DMS79 treated with DMSO at 0.1 percent for 48 hours (cell line): ENCODE data around the gene NEDD1.
A peak's percentile ranks its signal among the peaks of the same experiment; 100 is the strongest.

Source experiments
- DNase-seq: peaks from one replicate; lab custom pipeline; 2025; lab: John Stamatoyannopoulos, UW

Gene NEDD1, protein sequence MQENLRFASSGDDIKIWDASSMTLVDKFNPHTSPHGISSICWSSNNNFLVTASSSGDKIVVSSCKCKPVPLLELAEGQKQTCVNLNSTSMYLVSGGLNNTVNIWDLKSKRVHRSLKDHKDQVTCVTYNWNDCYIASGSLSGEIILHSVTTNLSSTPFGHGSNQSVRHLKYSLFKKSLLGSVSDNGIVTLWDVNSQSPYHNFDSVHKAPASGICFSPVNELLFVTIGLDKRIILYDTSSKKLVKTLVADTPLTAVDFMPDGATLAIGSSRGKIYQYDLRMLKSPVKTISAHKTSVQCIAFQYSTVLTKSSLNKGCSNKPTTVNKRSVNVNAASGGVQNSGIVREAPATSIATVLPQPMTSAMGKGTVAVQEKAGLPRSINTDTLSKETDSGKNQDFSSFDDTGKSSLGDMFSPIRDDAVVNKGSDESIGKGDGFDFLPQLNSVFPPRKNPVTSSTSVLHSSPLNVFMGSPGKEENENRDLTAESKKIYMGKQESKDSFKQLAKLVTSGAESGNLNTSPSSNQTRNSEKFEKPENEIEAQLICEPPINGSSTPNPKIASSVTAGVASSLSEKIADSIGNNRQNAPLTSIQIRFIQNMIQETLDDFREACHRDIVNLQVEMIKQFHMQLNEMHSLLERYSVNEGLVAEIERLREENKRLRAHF

DNA sequence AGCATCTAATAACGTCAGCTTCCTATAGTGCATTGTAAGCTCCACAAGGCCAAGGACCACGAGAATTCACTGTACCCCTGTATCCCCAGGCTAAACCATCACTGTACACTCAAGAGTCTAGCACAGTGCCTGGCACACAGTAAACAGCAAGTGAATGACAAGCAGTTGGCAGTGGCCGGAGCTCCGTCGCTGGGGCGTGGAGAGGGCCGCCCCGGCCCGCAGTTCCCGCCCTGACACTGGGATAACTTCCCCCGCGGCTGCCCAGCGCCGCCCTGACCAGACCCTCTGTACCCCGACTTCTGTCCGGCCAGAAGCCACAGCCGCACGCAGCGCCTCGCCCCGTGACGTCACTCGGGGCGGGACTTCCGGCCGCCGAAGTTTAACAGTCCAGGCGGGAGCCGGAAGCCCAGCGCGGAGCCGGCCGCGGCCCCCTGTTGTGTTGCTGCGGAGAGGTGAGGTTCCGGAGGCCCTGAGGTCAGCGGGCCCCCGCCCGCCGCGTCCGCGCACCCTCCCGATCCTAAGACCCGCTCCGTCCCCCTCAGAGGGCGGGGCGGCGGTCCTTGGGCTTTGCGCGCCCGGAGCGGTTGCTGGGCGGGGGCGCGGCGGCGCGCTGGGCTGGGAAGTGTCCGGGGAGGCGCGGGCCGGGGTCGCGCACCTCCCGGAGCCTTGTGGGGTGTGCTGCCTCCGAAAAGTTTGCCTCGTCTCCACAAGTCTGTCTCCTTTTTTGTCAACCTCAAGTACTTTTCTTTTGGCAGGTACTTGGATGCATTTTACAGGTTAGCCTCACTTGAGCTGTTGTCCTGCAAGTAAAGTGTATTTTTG, at the start of gene NEDD1:
NEDD1 (plus strand) TSS at position 409 of the 822 bp plus-strand sequence. CDS start 2,503 bp downstream, outside the sequence.
- peak; percentile 74 for DNase-seq

DNA sequence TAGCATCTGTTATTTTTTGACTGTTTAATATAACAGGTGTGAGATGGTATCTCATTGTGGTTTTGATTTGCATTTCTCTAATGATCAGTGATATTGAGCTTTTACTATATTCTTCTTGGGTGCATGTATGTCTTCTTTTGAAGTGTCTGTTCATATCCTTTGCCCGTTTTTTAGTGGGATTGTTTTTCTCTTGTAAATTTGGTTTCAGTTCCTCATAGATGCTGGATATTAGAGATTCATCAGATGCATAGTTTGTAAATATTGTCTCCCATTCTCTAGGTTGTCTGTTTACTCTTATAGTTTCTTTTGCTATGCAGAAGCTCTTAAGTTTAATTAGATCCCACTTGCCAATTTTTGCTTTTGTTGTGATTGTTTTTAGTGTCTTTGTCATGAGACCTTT, 48.9 kb upstream of the NEDD1 start:
- no peak for DNase-seq

DNA sequence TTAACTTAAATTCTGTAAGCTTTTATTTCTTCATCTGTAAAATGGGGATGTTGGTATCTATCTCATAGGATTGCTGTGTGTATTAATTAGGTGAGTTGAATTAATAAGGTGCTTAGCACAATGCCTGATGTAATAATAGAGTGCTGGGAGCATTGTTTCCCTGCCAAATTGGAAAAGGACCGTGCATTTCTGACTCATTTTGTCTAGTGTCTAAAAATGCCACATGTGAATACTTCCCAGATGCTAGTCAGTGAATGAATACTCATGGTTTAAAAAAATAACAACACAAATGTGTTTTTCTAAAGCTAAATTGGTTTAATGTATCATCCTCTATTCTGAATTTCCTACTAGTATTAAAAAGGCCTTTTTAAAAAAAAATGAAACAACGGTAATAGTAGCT, 45.4 kb upstream of the NEDD1 start:
- DNase-seq: no peak

DNA sequence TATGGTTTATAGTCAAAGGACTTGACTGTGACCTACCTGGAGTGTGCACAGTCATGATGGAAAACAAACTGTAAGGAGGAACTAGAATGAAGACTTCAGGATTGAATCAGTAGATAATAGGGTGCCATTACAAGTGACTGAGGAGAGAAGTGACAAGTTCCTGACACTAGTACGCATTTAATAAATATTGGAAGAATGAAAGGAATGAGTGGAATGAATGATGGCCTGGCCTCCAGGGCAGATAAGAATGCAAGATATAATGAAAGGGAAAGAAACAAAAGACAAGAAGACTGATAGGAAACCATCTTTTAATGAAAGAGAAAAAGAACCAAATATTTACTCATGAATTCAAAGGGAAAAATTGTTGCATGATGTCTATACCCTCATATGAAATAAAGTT, 44.7 kb upstream of the NEDD1 start:
- DNase-seq: no peak

DNA sequence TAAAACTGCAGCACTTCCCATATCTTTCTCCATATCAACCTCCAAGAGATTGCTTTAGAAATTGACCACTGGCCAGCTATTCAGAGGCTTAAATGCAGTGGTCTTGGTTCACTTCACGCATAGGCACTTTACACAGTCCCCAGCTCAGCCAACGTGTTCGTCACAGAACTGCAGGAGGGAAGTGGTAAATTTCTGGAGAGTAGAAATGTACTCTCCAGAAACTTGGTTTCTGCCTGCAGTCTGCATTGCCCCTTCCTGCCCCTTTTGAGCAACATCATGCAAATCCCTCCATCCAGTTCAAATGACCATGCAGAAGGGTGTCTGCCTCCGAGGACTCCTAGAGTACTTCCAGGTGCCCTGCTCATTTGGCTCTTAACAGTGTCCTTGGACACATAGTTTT, 42.7 kb upstream of the NEDD1 start:
- peak; percentile 6 for DNase-seq

DNA sequence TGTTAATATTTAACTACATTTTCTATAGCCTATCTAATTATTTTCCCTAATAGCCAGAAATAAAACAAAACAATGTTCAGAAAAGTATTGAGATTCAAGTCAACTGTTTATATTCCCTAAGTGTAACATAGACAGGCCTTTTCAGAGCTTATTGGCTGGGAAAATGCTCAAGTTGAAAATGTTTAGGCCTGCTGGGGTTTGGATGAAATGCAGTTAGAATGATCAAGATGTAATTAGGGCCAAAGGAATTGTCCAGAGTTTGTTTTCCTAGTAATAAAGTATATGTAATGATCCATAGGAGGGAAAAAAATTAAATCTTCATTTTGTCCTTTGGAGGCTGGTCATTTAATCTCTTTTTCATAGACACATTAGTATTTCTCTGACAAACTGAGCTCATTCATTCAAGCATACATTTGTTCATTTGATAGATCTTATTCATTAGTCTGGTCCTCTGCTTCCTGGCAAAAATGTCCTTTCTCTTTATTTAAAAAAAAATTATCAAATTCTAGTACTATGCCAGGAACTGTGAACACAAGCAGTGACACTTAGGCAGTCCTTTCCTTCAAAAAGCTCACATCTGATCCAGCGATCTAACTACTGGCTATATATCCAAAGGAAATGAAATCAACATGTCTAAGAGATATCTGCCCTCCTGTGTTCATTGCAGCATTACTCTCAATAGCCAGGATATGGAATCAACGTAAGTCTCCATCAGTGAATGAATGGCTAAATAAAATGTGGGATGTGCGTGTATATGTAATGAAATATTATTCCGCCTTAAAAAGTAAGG, 40.1 kb upstream of the NEDD1 start:
- DNase-seq: no peak

DNA sequence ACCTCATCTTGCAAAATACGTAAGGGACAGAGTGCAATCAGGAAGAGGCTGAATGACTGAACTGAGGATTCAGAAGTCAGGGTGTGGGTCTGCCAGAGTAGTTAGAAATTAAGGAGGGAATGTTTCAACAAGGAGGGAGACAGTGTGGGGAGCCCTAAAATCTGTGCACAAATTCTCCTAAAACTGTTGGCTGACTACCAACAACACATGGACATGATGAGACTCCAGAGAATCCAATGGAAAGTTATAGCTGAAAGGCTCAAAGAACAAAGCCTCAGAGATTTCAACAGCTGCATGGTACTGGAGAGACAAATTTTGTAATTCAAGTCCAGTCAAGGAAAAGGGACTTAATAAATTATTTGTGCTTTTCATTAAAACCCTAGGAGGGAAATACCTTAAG, 36.1 kb upstream of the NEDD1 start:
- no peak for DNase-seq

DNA sequence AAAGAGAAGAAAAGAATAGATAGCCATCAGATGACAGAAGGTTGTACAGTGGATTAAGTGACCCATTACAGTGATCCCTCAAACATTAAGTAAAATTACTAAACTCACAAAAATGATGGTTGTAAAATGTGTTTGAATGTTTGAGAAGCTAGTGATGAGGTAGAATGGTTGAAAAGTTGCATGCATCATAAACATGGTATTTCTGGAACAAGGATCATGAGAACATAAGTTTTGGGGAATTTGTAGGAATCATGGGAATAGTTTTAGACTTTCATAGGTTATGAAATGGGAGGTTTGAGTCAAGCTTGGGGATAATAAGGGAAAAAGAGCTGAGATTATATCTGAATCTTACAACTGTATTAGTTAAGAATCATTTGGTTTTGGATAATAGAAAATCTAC, 34.1 kb upstream of the NEDD1 start:
- no peak for DNase-seq

DNA sequence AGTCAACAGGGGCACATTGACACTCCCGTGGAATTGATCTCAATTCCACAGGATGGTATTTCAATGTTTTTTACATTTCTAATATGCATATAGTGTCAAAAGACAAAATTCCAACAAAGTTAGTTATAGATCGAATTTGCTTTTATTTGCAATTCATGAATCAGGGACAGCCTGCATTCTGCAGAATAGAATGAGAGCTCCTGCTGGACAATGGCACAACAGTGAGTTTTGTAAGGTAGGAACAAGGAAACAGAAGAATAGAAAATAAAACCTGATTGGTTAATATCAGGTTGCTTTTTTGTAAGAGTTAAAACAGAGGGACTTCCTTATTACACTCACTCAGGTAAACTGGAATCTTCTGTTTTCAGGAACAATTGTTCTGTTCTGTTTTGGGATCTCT, 32.8 kb upstream of the NEDD1 start:
- no peak for DNase-seq

DNA sequence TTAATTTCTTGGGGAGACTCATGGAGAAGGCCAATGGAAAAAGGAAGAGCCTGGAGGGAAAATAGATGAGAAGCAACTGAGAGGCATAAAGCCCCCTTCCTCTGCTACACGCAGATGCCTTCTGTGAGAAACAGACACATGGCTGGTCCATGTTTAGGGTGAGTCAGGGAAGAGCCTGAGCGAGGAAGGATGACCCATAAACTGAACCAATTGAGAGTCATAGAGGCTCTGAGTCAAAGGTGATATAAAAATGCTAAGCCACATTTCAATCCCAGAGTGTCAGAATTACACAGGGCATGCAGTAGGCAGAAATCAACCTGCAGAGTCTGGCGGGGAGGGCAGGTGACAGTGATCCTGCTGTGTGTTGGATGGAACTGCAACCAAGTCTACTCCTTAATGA, 30.1 kb upstream of the NEDD1 start:
- no peak for DNase-seq

DNA sequence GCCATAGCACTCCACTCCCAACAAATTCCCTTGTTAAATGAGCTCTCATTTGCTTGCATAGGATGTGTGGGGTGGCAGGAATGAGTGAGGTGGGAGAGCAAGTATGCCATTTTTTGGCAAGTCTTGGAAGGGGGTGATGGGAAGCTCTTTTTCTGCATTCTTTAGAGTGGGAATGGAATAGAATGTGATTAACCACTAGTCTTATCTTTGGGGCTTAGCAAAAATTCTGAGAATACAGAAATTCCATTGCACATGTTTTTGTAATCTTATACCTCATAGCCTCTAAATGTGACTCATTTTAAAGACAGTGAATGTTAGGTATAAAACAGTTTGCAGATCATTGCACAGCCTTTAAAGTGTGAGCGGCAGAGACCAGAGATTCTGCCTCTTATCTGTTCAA, 28.4 kb upstream of the NEDD1 start:
- DNase-seq: no peak

DNA sequence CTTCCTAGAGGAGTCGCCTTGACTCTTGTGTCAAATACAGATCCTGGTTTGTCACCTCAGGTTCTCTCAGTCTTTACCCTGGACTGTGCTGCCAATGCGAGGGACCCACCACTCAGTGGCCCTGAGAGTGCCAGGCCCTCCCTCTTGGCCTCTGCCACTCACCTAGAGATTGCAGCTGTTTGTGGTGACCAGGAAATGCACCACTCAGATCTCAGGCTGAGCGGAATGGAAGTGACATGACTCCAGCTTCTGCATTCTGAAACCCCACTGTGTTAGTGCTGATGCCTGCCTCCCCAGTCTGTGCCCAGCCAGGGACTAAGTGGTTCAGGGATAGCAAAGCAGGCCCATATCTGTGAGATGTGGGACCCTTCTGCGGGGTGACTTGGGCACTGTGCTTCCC, 27.8 kb upstream of the NEDD1 start:
- DNase-seq: no peak

DNA sequence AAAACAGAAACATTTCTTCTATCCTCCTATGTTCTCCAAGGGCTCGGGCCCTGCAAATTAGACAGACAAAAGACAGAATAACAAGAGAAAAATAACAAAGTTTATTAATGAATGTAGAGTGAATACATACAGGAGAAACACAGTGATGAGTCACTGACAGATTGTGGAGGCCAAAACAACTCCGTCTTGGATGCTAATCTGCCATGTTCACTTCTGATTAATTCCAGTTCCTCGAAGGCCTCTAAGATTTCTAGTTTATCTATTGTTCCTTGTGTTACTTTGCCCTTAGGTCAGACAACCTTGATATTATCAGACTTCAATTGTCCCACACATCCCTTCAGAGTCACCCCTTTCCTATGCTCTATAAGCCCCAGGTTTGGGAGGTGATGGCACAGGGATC, 26.8 kb upstream of the NEDD1 start:
- DNase-seq: no peak

DNA sequence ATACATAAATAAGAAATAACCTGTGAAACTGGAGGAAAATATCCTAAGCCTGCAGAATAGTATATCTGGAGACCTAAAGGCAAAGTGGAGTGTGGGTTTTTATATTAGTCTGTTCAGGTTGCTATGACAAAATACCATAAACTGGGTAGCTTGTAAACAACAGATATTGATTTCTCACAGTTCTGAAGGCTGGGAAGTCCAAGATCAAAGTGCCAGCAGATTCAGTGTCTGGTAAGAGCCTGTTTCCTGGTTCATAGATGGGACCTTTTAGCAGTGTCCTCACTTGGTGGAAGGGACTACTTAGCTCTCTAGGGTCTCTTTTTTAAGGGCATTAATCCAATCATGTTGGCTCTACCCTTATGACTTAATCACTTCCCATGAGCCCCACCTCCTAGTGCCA, 25.4 kb upstream of the NEDD1 start:
- DNase-seq: no peak

DNA sequence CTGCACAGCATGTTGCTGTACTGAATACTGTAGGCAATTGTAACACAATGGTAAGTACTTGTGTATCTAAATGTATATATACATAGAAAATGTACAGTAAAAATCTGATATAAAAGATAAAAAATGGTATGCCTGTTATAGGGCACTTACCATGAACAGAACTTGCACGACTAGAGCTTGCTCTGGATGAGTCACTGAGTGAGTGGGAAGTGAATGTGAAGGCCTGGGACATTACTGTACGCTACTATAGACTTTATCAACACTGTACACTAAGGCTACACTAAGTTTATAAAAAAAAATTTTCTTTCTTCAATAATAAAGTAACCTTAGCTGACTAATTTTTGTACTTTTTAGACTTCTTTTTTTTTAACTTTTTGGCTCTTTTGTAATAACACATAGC, 24.2 kb upstream of the NEDD1 start:
- no peak for DNase-seq

DNA sequence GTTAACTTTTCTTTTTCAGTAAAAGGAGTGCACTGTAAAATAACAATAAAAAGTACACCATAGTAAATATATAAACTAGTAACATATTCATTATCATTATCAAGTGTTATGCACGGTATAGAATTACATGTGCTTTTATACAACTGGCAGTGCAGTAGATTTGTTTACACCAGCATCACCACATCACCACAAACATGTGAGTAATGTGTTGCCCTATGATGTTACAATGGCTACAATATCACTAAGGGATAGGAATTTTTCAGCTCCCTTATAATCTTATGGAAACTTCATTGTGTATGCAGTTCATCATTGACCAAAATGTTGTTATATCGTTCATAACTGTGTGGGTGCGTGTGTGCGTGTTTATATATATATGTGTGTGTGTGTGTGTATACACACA, 23.5 kb upstream of the NEDD1 start:
- DNase-seq: no peak

DNA sequence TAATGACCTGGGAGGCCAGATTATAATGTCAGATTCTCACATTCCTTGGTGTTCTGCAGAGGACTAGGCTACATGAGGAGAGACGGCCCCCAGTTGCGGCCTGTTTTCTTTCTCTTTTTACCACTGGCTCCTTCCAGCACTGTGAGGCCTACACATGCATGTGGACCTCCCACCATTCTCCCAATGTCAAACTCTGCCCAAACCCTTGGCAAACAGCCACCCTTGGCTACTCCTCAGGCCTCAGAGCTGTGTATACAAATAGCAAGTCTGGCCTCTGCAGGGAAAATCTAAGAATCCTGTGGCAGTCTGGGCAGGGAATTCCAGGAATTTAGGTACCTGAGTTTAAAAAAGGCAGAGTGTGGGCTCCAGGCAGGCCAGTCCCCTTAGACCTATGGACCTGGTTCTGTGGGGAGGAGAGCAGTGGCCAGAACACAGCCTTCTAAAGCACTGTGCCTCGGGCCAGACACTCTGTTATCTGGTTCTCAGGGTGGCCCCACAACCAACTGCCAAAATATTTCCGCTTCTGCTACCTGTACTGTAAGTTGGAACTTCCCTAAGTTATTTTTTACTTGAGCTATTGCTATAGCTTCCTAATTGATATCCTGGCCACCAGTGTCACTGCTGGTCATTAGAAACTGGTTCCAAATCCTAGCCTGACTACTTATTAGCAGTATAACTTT, 19.9 kb upstream of the NEDD1 start:
- no peak for DNase-seq

DNA sequence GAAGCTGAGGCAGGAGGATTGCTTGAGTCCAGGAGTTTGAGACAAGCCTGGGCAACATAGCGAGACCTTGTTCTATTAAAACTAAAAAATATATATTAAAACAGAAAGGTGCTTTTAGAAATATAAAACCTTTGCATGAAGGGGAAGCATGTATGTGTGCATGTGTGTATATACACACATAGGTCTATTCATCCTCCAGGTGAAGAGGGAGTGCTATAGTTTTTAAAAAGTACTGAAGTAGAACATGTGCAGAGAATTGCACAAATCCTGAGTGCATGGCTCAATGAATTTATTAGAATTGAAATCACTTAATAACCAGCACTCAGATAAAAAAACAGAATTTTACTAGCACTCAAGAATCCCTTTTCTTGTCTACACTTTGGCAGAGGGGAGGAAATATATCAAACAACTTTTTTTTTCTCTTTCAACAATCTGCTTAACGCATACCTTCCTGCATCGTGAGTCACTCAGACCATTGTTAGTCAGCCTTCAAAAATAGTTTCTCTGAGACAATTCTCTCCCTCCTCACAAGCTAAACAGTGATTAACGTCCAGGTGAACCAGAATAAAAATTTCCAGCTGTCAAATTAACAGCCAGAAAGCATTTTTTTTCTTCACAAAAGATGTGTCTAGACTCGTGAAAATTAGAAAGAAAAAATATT, 17.7 kb upstream of the NEDD1 start:
- peak; percentile 66 for DNase-seq

DNA sequence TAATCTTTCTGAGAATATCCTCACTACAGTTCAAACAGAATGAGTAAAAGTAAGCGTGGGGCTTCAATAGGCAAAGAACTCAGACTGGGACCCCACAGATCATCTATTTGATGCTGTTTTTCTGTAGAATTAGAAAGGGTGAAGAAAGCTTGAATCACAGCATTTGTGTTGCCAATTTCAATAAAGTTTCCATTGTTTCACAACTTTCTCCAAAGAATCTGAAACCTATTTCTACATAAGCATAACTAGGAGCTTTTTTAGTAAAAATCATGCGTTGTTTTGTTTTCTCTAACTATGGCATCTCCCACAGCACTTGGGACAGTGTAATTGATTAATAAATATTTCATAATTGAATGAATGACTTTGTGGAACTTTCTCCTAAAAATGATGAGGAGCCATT, 16.7 kb upstream of the NEDD1 start:
- no peak for DNase-seq

DNA sequence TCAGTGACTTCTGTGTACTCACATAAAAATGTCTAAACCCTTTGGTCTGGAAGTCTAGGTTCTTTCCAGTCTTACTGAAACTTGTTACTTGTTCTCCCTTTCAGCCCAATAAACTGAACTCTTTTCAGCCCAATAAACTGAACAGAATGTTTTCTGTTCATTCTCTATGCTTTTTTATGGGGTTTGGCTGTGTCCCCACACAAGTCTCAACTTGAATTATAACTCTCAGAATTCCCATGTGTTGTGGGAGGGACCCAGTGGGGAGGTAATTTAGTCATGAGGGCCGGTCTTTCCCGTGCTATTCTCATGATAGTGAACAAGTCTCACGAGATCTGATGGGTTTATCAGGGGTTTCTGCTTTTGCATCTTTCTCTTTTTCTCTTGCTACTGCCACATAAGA, 15.0 kb upstream of the NEDD1 start:
- no peak for DNase-seq

DNA sequence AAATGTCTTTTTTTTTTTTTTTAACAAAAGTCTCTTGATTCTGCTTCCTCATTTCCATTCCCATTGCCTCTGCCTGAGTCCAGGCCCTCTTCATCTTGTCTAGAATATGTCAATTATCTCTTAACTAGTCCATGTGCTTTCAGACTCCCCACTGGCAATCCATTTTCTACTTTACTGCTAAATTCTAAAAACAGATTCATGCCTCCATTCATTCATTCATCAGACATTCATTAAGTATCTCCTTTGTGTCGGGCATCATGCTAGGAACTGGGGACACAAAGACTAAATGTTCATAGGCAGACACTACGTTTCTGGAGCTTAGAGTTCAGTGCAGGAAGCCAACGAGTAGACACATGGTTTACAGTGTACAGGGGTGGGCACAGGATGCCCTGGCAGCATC, 9.6 kb upstream of the NEDD1 start:
- DNase-seq: no peak
